ENCODE data around the gene PARPBP.
"Not testable (repeated sequence)": the region's sequence is repeated elsewhere in the genome, so short reads cannot be mapped to it uniquely, and the experiment has no call there.

PARPBP gene
- 2.0 to 5.6 (median 2.4) reads per million in 4 donors for total RNA-seq

DNA sequence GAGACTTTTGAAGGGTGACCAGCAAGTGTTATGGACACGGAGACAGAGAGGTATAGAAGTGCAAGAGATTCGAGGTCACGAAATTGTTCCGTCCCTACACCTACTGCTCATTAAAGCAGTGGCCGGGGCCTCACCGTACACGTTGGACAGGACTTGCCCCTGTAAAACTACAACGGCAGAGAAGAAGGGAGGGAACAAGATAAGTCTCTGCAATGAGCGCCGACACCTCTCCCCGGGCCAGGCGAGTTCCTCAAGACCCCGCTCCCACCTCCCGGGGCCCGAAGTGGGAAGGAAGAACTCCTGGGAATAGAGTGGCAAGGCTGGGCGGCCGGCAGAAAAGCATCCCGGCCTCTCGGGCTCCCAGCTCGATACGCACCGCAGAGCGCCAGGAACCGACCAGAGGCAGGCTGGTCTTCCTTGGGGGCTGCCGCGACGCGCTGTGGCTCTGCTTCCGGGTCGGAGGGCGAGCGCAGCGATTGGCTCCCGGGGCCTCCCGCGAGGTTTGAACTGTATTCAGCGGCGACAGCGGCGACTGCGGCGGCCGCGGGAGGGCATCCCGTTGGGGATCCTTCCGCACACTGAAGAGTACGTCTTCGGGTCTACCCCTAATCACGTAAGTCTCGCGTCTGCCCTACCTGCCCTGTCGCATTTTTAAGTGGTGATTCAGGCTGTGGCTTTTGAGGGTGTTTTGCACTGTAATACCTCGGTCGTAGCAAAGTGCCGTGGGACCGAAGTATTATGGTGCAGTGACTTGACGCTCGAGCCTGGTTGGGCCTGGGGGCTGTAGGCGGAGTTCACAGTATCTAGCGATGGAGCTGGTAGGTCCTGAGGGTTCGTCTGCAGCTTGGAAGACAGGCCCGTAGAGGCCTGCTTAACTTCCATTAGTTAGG is at the start of gene PARPBP, which contains the start of gene NUP37:
TSS of gene PARPBP (plus strand) at position 510 of the 890 bp plus-strand sequence. CDS start 3,706 bp downstream, outside the sequence.
TSS of gene NUP37 (minus strand) at position 441 of the 890 bp plus-strand sequence. CDS start 1,596 bp downstream, outside the sequence.
- DNase-seq, result peak; percentile 80 to 93 (median 87)

GRCh38 chr12:102072092-102072491 is 47.9 kb upstream of the PARPBP start:
- DNase-seq, result not testable (repeated sequence)

DNA sequence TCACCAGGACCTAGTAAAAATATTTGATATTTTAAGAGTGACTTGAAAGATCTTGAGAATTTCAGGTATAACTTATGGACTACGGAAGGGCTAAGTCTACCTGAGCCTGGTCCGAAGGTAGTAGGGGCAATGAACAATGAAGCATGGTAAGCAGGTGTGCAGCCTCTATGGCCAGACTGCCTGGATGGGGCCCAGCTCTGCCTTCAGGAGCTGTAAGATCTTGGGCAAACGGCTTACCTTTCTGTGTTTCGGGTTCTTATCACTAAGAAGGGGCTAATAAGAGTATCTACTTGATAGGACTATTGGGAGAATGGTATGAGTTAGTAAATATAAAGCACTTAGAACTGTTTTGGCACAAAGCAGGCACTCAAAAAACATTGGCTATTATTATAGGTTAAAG is 39.1 kb upstream of the PARPBP start:
- no peak for DNase-seq

- not testable (repeated sequence) for DNase-seq
Observed at GRCh38 chr12:102089228-102089835, 30.7 kb upstream of the PARPBP start.

- no peak for DNase-seq
Observed at GRCh38 chr12:102093319-102093718, 26.7 kb upstream of the PARPBP start.

DNA sequence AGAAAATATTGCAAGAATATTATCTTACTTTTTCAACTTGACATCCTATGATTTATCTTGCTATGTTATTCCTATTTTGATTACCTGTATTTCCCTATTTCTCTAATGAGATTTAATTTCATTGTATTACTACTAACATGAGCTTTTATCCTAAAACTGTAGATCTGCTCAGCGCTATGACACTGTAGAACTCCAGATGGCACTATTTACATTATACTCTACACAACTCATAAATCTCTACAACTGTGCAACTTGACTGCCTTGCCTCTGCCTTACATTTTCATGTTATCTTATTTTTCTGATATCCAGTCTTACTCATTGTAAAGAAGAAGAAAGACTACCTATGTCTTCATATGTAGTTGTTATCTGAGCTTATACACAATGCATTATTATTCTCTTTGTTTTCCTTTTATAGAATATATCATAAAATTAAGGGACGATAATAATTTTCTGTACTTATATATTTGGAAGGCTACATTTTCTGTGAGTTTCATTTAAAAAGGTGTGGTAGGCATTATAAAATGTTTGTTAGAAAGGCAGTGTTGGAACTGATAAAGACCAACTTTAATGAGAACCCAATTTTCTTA is 24.2 kb upstream of the PARPBP start:
- peak in 1 of 5 donors; percentile 10 for DNase-seq

- DNase-seq, result no peak
Observed at GRCh38 chr12:102096855-102097254, 23.1 kb upstream of the PARPBP start.

DNA sequence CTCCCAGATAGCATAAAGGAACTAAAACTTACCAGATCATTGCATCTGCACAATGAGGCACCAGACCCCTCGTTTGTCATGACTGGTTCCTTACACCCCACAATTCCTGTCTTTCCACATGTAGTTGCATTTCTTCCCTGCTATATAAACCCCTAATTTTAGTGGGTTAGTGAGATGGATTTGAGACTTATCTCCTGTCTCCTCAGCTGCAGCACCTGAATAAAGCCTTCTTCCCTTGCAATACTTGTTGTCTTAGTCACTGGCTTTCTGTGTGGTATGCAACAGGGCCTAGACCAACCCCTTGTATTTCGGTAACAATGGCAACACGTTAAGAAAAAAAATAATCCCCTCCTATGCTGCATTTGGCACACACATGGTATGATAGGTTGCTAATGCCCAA is 13.1 kb upstream of the PARPBP start:
- no peak for DNase-seq

- no peak for DNase-seq
Observed at GRCh38 chr12:102107970-102108369, 12.0 kb upstream of the PARPBP start.

DNA sequence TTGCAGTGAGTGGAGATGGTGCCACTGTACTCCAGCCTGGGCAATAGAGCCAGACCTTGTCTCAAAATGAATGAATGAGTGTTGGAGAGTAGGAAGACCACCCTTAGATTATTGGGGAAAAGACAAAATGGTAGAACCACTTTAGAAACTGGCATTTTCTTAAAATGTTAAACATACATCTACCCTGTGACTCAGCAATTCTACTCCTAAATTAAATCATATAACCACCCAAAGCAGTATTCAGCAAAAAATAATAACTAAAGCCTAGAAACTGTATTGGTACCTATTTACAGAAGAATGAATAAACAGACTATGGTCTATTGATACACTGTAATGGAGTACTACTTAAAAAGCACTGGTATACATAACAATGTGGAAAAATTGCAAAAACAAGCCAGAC is 9.2 kb upstream of the PARPBP start:
- DNase-seq, result no peak

- DNase-seq, result no peak
Observed at GRCh38 chr12:102114212-102114611, 5.8 kb upstream of the PARPBP start.

DNA sequence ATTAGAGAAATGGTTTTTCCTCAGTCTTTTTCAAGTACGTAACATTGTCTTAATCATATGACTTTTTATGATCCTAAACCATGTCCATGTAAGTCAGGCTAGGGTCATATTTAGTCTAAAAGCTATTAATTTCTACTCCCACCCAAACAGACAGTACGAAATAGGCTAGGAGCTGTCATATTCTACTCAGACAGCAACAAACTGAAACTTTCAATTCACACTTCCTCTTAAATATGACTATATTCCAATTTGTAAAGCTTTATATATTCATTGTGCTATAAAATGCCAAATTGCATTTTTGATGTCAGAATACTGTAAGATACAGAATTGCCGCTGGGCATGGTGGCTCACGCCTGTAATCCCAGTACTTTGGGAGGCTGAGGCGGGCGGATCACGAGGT is 3.6 kb upstream of the PARPBP start:
- DNase-seq, result no peak

- DNase-seq, result no peak
Observed at GRCh38 chr12:102118874-102119273, 1.1 kb upstream of the PARPBP start.

GRCh38 chr12:102120564-102120873 is 536 bp downstream of the PARPBP start:
- DNase-seq, result no peak

DNA sequence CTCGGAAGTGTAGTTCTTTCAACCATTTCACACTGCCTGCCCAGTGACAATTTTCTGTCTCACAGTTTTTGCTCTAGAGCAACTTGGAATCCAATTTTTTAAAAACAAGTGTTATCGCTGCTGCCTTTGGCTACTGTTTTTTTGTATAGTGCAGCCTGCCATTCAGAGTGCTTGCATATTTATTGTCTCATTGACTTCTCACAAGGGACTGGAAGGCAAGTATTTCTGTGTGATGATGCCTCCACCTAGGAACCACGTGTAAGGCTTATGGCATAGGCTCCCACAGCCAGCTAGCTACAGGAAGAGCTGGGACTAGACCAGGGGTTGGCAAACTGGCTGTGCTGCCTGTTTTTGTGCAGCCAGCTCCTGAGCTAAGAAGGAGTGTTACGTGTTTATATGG is 903 bp downstream of the PARPBP start:
- peak in 1 of 5 donors; percentile 16 for DNase-seq

- not testable (repeated sequence) for DNase-seq
Observed at GRCh38 chr12:102121328-102121727, 1.3 kb downstream of the PARPBP start.

- not testable (repeated sequence) for DNase-seq
Observed at GRCh38 chr12:102130720-102131119, 10.7 kb downstream of the PARPBP start.

GRCh38 chr12:102131442-102131841 is 11.5 kb downstream of the PARPBP start:
- not testable (repeated sequence) for DNase-seq

GRCh38 chr12:102137619-102138018 is 17.6 kb downstream of the PARPBP start:
- not testable (repeated sequence) for DNase-seq

DNA sequence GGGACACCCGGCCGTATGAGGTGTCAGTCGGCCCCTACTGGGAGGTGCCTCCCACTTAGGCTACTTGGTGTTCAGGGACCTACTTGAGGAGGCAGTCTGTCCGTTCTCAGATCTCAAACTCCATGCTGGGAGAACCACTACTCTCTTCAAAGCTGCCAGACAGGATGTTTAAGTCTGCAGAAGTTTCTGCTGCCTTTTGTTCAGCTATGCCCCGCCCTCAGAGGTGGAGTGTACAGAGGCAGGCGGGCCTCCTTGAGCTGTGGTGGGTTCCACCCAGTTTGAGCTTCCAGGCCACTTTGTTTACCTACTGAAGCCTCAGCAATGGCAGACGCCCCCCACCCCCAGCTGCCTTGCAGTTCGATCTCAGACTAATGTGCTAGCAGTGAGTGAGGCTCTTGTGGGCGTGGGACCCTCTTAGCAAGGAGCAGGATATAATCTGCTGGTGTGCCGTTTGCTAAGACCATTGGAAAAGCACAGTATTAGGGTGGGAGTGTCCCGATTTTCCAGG is 22.9 kb downstream of the PARPBP start:
- DNase-seq, result not testable (repeated sequence)

DNA sequence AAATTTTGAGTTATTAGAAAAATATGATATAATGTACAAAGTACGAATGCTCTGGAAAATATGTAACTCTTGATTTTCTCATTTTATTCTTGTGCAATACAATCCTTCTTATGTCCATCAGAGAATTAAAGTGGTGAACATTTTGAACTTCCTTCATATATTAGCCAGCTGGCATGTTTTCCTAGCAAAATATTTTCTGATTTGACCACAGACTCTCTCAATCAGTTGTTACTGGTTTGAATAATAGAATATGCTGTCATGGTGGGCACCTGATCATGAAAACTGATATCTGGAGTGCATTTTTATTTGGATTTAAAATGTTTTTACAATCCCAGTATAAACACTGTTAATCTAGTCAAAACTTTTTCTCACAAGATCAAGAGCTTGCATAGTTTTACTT is 24.2 kb downstream of the PARPBP start:
- no peak for DNase-seq

DNA sequence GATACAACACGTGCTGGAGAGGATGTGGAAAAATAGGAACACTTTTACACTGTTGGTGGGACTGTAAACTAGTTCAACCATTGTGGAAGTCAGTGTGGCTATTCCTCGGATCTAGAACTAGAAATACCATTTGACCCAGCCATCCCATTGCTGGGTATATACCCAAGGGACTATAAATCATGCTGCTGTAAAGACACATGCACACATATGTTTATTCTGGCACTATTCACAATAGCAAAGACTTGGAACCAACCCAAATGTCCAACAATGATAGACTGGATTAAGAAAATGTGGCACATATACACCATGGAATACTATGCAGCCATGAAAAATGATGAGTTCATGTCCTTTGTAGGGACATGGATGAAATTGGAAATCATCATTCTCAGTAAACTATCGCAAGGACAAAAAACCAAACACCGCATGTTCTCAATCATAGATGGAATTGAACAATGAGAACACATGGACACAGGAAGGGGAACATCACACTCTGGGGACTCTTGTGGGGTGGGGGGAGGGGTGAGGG is 27.1 kb downstream of the PARPBP start:
- not testable (repeated sequence) for DNase-seq

DNA sequence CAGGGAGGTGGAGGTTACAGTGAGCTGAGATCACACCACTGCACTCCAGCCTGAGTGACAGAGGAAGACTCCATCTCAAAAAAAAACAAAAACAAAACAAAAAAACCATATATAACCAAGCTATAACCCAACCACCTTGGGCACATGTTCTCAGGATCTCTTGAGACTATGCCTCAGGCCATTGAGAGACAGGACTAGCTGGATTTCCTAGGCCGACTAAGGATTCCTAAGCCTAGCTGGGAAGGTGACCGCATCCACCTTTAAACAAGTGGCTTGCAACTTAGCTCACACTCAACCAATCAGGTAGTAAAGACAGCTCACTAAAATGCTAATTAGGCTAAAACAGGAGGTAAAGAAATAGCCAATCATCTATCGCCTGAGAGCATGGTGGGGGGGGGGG is 35.2 kb downstream of the PARPBP start:
- not testable (repeated sequence) for DNase-seq
